Erythroblast (primary cell): ENCODE data around the gene GGTA1.

ENCODE experiments used
- DNase-seq, 2 experiments: peaks; one replicate each; lab custom pipeline; 2025; lab: John Stamatoyannopoulos, UW
- GATA1 ChIP-seq: IDR thresholded peaks from 2 replicates; pipeline ENCODE4 v1.6.1; 2011; ENCODE audit warnings: low read depth, mild to moderate bottlenecking, control low read depth, low read length, moderate library complexity
- POLR2A ChIP-seq: IDR thresholded peaks from 2 replicates; pipeline ENCODE4 v1.6.1; 2011; ENCODE audit warnings: mild to moderate bottlenecking, low read length

GGTA1 gene

DNA sequence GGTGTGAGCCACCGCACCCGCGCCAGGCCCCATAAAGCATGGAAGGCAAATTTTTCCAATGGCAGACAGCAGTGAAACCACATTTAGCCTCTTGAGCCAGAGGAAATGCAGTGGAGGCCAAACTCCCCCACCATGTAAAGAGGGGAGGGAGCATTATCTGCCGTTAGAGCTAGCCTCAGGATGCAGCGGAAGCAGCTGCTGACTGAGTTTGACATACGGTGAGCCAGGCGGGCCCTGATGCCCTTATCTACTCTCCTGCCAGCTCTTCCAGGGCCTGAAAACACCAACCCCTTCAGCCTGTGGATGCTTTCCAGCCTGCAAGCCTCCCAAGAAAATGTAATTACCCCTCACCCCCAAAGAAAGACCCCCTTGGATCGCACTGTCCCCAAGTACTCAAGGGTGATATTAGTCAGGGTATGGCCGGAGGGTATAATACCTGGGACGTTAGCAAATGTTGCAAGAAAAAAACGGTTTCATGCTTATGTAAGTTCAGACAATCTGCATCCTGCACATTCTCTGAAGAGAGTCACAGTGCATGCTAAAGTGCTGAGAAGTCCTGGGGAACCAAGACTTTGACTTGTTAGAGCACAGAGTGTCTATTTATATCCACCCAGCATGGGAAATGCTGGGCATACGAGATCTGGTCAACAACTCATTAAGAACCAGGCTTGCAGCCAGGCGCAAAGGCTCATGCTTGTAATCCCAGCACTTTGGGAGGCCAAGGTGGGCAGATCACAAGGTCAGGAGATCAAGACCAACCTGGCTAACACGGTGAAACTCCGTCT is 11.3 kb upstream of the GGTA1 start:
- TF ChIP-seq POLR2A (no peak), GATA1 (no peak)
- DNase-seq: no peak

DNA sequence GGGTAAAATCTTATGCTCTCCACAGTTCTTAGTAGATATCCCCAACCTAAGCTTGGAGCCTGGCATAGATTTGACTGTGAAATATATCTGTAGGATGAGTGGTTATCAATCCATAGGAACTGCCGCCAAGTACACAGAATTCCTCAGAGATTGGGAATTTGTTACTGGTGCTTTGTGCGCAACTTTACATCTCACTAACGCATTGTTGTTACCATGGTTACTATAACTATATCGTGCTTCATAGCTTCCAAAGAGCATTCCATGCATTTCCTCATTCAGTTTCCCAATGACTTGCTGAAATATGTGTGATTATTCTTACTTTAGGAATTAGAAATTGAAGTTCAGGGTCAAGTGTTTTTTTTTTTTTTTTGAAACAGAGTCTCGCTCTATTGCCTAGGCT is 9.5 kb upstream of the GGTA1 start:
- TF ChIP-seq GATA1 (no peak), POLR2A (no peak)
- DNase-seq: no peak

DNA sequence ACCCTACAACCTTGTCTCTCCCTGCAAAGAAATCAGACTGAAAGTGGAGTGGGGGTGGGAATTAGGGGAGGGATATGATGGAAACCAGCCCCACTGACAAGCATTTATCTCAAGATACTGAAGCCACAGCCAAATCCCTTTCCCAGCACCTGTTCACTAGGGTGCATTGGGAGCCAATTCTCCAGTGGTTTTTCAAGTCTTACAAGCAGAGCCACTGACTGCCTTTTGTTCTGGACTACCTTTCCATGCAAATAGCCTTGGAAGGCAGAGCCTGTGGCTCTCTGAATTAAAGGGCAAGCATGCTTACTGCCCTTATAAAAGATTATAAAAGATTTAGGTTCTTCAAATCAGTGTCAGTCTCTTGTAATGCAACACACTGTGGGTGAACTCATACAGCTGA is 8.8 kb upstream of the GGTA1 start:
- TF ChIP-seq GATA1 (no peak), POLR2A (no peak)
- no peak for DNase-seq

DNA sequence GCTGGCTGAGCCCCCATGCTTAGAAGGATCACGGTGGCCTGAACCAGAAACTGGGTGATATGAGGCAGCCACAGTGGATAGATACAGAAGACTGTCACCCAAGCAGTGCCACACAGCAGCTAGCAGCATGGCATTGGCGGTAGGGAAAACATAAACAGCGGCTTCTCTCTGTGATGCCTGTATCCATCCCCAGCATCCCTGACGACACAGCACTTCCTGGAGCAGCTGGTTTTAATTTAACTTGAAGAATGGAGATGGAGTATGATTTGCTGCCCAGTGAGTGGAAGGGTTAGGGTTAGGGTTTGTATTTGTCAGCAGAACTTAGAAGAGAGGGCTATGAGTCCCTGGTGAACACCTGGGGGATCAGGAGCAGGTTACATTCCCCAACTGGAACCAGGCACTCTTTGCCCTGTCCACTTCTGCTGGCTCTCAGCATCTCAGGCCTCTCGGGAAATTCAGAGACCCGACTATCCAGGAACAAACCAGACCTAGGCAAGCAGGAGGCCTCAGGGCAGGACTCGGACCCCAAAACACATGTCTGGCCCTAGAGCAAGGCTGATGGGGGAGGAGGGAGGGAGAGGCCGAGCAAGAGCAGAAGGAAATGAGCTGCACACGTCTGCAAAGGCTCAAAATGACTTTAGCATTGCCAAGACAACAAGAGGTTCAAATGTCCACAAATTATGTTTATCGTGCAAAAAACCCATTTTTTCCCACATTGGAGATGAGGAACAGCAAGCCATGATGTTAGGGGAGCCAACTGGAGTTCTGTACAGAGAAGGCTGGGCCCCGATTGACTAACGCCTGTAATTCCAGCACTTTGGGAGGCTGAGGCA is 6.5 kb upstream of the GGTA1 start:
- no peak for DNase-seq

DNA sequence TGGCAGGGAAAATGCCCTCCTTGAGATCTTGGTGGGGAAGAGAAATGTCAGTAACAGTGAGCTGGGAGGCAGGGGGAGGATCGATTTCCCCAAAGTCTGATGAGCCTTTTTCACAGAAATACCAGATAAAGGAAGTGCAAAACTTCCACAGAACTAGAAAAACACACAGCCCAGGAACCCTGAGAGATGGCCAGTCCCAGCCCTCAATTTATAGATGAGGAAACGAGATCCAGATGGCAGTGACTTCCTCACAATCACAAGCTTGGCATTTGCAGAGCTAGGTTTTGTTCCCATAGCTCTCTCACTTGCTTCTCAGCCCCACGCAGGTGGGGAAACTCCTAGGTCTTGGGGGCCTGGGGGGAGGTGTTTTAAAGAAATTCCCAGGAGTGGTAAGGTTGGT is 3.8 kb upstream of the GGTA1 start:
- no peak for DNase-seq
- no peak for TF ChIP-seq GATA1
- TF ChIP-seq POLR2A: no peak

More for the DNA sequence above, 6.5 kb upstream of the GGTA1 start:
- TF ChIP-seq GATA1: no peak
- TF ChIP-seq POLR2A: no peak

DNA sequence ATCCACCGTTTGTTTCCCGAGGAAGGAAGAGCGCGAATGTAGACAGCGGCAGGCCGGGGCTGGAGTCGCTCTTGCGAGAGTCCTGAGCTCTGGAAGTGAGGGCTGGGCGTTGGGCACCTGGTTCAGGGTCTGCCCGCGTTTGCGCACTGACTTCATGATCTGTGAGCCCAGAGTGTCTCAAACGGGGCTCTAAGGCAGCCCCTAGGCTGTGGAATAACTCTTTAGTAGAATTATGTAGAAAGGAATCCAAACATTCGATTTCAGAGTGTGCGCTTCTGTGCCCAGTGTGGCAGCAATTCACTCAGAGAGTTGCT is 478 bp upstream of the GGTA1 start:
- TF ChIP-seq GATA1: no peak
- no peak for TF ChIP-seq POLR2A
- DNase-seq: no peak

DNA sequence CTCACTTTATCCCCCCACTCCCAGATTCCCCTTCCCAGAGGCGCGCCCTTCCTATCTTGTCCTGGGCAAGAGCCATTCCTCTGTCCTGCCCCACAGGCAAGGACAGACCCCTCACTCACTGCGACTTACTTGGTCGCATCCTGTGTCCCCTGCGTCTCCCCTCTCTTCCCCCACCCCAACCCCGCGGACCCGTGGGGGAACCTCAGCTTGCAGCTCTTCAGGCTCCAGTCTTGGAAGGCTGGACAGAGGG is 542 bp downstream of the GGTA1 start:
- TF ChIP-seq GATA1 (no peak), POLR2A (no peak)
- DNase-seq: no peak

DNA sequence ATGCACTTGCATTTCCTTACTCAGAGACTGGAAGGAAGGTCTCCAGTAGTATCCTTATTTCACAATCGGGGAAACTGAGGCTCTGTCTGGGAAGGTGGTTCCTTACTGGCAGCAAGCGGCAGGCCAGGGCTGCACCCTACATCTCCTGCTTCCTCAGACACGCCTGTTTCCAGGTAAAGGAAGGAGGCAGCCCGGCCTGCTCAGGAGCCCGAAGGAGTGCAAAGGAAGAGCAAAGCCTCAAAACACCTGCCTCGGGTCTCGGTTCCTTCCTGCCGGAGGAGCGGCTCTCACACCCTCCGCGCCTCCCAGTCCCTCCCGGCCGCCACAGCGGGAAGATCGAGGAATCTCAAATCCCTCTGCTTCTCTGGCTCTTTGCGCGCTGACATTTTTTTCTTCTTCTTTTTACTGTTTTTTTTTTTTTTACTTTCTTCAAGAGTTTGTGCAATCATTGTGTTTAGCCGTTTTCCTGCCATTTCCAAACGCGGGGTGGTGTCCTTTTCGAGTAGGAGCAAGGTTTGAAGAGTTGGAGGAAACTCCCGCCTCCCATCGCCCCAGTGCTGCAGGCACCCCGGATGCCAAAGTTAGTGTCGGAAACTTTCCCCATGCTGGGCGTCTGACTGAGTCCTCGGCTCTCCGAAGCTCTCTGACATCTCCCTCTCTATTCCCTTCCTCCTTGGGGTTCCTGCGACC is 1.0 kb downstream of the GGTA1 start:
- DNase-seq: no peak
- TF ChIP-seq POLR2A (no peak), GATA1 (no peak)

DNA sequence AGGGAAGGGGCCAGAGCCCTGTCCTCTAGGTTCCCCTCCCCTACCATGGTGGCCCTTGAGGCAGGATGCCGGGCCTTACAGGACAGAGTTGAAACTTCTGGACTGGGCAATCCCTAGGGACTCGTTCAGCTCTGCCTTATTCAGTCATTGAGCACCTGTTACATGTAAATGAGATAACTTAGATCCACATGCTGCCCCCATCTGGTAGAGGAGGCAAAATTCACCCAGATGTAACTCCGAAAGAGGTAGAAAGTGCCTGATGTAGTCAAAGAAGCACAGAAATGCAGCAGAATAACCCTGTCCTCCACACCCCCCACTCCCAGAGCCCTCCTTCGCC is 1.5 kb downstream of the GGTA1 start:
- DNase-seq: peak; percentile 61 to 65
- TF ChIP-seq GATA1 (no peak), POLR2A (no peak)

DNA sequence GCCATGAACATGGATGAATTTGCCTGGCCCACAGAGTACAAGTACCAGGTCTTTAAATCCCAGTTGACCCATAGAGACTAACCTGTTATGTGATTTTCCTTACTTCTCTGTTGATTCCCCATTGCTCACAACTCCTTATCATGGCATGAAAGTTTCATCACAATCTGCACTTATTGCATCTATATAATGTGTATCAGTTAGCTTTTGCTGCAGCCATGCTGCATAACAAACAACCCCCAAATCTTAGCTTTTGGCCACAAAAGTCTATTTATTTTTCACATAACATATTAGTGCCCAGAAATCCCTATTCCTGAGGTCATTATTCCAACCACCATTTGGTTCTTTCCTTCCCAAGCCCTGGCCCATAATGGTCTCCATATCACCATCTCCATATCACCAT is 3.7 kb downstream of the GGTA1 start:
- DNase-seq: no peak
- no peak for TF ChIP-seq GATA1

DNA sequence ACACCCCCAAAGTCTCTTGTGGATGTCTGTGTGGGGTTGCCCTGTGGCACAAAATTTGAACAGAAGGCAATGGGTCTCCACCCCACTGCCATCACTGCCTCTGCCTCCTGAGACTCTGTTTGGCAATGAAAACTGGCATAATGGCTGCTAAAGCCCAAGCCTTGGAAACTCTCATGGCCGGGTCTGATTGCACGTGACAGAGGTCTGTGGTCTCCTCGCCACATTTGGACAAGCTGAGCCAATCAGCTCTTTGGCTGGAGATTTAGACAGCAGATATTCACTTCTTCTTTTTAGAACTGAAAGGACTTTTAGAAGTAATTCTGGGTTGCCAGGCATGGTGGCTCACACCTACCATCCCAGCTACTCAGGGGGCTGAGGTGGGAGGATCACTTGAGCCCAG is 5.5 kb downstream of the GGTA1 start:
- DNase-seq: no peak
- TF ChIP-seq POLR2A (no peak), GATA1 (no peak)

DNA sequence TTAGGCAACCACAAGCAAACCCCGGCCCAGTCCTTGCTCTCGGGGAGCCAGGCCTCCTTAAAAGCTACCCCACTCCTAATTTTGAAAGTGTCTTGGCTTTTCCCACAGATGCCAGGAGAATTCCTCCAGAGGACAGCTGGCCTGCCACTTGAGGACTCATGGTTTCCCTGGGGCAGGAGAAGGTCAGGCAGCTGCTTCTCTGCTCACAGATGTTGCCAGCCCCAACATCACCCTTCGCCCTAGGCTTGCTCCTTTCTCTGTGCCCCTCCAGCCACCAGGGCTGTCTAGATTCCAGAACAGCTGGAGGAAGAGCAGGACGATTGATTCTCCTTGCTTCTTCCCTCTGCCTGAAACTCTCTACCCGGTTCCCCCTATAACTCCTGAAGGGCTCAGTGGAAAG is 8.5 kb downstream of the GGTA1 start:
- TF ChIP-seq GATA1: no peak
- no peak for TF ChIP-seq POLR2A
- no peak for DNase-seq

DNA sequence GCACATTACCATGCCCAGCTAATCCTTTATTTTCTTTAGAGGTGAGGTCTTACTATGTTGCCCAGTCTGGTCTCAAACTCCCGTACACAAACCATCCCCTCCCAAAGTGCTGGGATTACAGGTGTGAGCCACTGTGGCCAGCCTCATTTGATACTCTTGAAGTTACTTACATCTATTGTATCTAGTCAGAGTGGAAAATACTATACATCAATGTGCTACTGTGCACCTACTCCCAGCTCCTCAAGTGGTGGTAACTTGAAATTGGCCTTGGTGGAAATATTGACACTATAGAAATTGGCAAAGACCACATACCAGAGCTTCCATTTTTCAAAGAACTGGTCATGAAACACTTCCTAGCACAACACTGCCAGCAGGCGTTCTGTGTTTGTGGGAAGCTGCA is 10.3 kb downstream of the GGTA1 start:
- no peak for TF ChIP-seq POLR2A

DNA sequence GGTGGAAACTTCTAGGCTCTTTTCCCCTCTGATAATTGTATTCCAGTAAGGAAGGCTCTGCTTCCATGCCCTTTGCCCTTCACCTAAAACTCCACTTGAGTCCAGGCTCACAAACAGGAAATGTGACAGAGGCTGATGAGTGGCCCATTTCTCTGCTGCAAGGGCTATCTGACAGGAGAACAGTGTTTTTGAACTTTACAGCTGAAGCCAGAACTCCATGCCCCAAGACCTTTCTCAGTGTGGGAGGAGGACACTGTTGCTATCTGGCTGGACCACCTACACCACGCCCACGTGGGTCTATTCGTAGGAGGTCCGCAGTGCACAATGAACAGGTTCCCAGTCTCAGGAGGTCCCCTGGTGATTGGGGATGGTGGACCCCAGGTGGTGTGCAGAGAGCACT is 13.6 kb downstream of the GGTA1 start:
- TF ChIP-seq POLR2A: no peak
- TF ChIP-seq GATA1: no peak
- no peak for DNase-seq

More for the DNA sequence above, 10.3 kb downstream of the GGTA1 start:
- no peak for DNase-seq
